Activated T-helper 2 cell treated with anti-CD3 and anti-CD28 coated beads, Interferon-gamma antibody, Interleukin-2, Interleukin-4, amounts not matched to agents 10 μg/mL and 5 μg/mL and 100 μg/mL, durations not matched to agents 14 hours and 24 hours and 36 hours (primary cell): ENCODE results near the gene PLEKHA3. TPM values are rescaled to one million over a fixed set of nuclear protein-coding genes. Genes with fewer than 3 reads are reported as not detected.
A peak's percentile ranks its signal among the peaks of the same experiment; 100 is the strongest.

Experiments used
- DNase-seq: peaks from one replicate; pipeline ENCODE4 v3.0.0; 2021; ENCODE audit warnings: low spot score
- H3K27ac Mint-ChIP-seq: one replicate; pipeline ENCODE4 v1.8.0; 2021; ENCODE audit warnings: mixed read lengths
- H3K27me3 Mint-ChIP-seq: one replicate; pipeline ENCODE4 v1.8.0; 2021; ENCODE audit warnings: low read depth, mixed read lengths
- H3K36me3 Mint-ChIP-seq: one replicate; pipeline ENCODE4 v1.8.0; 2021; ENCODE audit warnings: low read depth, mixed read lengths
- H3K4me1 Mint-ChIP-seq: one replicate; pipeline ENCODE4 v1.8.0; 2021; ENCODE audit warnings: low read depth, mixed read lengths
- H3K4me3 Mint-ChIP-seq: one replicate; pipeline ENCODE4 v1.8.0; 2021; ENCODE audit warnings: low read depth, mild to moderate bottlenecking, moderate library complexity, mixed read lengths
- H3K9me3 Mint-ChIP-seq: one replicate; pipeline ENCODE4 v1.8.0; 2021; ENCODE audit warnings: mixed read lengths
- intact Hi-C: fragments of 100-400 bp; cut with micrococcal nuclease; formaldehyde crosslinking; loops from one replicate; pipeline ENCODE4 v1.15.1; 2023
- total RNA-seq: library from RNA; stranded (reverse); gene quantifications from 2 replicates; pipeline ENCODE4 v1.2.3, GENCODE V29; 2022

The PLEKHA3 gene
- total RNA-seq, 1 donor from 2014 or later: 28.7 TPM

DNA sequence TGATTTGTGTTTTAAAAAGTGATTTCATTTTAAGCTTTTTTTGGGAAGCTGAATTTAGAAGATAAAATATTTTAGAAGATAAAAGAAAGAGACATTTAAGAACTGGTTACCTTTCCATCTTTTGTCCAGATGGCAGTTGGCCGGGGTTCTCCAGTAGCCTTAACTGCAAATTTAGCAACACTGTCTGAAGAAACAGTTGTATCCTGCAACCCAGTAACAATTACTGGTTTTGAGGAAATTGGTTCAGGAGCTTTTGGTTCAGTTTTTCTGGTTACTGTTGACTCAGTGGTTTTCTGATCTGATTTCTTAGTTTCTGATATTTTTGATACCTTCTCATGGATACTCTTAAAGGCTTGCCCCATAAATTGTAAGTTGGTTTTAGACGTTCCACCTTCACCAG, 49.9 kb downstream of the PLEKHA3 start:
- Mint-ChIP-seq H3K27ac (peak overlapping the region; percentile 76), H3K9me3 (peaks cover 3% of the 10 kb centered on the region), H3K4me1 (peaks cover 66% of the 10 kb centered on the region), H3K27me3 (no peaks in the 10 kb centered on the region), H3K4me3 (peak overlapping the region; percentile 27), H3K36me3 (peaks cover 66% of the 10 kb centered on the region)
- no peak for DNase-seq
- intact Hi-C loops: loop anchor here (1.0 to 5.0 kb wide), 6 partner anchors 8 to 737 kb away; partner anchors contain the start of genes PJVK and PRKRA

DNA sequence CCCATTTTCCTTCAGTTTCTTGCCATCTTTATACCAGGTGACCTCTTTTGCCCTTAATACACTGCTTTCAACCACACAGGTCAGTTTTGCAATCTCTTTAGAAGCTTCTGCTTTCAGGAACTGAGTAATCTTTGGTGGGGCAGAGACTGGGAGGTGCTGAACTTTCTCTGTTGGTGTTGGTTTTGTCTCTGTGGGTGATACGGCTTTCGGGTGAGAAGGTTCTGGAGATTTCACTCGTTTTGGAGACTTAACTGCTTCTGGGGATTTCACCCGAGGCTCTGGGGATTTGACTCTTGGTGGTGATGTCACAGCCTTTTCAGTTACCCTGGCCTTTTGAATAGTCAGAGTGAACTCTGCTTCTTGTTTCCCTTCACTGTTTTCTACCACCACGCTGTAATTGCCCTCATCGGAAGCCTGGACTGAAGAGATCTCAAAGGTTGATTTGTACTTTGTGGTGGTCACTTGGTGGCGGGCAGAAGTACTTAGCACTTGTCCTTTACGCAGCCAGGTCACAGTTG, 50.4 kb downstream of the PLEKHA3 start:
- peak overlapping the region; percentile 54 for H3K4me3 Mint-ChIP-seq
- peaks cover under 1% of the 10 kb centered on the region for H3K9me3 Mint-ChIP-seq
- peak; percentile 43 for DNase-seq
- H3K4me1 Mint-ChIP-seq: peaks cover 62% of the 10 kb centered on the region
- H3K27ac Mint-ChIP-seq: peak overlapping the region; percentile 76
- H3K36me3 Mint-ChIP-seq: peaks cover 66% of the 10 kb centered on the region
- intact Hi-C loops: loop anchor here (1.0 to 5.0 kb wide), 6 partner anchors 8 to 737 kb away; partner anchors contain the start of genes PJVK and PRKRA
- no peaks in the 10 kb centered on the region for H3K27me3 Mint-ChIP-seq

DNA sequence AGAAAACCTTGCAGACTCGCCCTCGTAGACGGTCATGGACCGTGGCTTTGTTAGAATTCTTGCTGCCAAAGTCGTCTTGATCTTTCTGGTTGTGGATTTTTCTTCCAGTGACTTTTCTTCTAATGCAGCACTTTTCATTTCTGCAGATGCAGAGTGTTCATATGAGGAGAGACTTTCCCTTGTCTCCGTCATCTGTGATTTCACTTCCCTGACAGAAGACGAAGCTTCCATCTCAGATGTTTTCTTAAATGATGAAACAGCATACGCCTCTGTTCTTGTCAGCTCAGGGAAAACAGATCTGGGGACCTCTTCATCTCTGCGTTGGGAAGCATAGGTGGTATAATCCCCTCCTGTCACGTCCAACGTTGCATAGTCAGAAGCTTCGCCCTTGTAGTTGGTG, 50.9 kb downstream of the PLEKHA3 start:
- intact Hi-C loops: loop anchor here (2.0 to 5.0 kb wide), 3 partner anchors 80 to 736 kb away; partner anchors contain the start of genes PJVK and PRKRA
- Mint-ChIP-seq H3K4me3 (peak overlapping the region; percentile 54), H3K27me3 (no peaks in the 10 kb centered on the region), H3K9me3 (no peaks in the 10 kb centered on the region), H3K27ac (peak overlapping the region; percentile 76), H3K4me1 (peaks cover 57% of the 10 kb centered on the region), H3K36me3 (peaks cover 69% of the 10 kb centered on the region)
- DNase-seq: no peak

DNA sequence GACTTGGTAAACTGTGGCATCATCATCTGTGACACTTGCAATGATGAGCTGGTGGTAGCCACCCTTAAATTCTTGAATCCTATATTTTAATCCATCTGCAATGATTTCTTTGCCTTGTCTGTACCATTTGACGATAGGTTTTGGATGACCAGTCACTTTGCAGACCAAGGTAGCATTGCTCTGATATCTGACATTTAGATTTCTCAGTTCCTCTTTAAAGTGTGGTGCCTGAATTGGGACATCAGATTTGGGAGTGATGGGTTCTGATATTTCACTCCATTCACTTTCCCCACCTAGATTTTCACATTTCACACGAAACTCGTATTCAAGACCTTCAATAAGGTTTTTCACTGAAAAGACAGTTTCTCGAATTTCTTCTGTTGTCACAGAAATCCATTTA, 55.8 kb downstream of the PLEKHA3 start:
- H3K27me3 Mint-ChIP-seq: no peaks in the 10 kb centered on the region
- H3K9me3 Mint-ChIP-seq: no peaks in the 10 kb centered on the region
- DNase-seq: no peak
- H3K4me3 Mint-ChIP-seq: no peak overlapping the region
- H3K36me3 Mint-ChIP-seq: peaks cover 84% of the 10 kb centered on the region
- H3K4me1 Mint-ChIP-seq: peaks cover 25% of the 10 kb centered on the region
- no peak overlapping the region for H3K27ac Mint-ChIP-seq
- intact Hi-C loops: no loop called here

DNA sequence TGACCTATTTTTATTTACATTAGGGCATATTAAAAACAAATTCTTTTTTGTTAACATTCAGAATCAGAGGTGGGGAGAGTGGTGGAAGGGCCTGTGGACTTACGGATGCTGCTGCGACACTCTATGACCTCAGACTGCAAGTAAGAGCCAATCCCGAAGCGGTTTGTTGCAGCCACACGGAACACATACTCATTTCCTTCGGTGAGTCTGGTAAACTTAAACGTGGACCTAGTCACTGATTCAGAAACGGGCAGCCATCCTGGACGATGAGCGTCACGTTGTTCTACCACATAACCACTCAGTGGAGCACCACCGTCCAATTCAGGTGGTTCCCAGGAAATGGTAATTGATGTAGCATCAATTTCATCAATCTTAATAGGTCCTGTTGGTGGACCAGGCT, 61.9 kb downstream of the PLEKHA3 start:
- Mint-ChIP-seq H3K4me1 (peaks cover 12% of the 10 kb centered on the region), H3K9me3 (no peaks in the 10 kb centered on the region), H3K4me3 (no peak overlapping the region), H3K27me3 (no peaks in the 10 kb centered on the region), H3K36me3 (peaks cover 76% of the 10 kb centered on the region), H3K27ac (no peak overlapping the region)
- intact Hi-C loops: no loop called here
- DNase-seq: no peak

DNA sequence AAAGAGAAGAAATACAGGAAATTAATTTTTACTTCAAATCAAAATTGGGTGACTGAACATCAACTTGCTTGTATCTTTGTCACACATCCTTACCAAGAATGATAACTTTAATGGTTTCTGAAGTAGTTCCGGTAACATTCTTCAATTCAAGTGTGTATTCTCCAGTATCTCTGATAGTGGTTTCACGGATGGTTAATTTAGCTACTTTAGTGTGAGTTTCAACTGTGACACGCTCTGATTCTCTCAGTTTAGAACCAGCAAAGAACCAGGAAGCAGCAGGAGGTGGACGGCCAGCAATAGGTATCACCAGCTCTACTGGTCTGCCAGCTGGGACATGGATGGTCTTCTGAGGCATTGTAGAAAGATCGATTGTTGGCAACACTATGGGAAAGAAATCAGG, 62.3 kb downstream of the PLEKHA3 start:
- peaks cover 77% of the 10 kb centered on the region for H3K36me3 Mint-ChIP-seq
- H3K27me3 Mint-ChIP-seq: no peaks in the 10 kb centered on the region
- no peak overlapping the region for H3K27ac Mint-ChIP-seq
- intact Hi-C loops: no loop called here
- H3K4me1 Mint-ChIP-seq: peaks cover 12% of the 10 kb centered on the region
- H3K9me3 Mint-ChIP-seq: peaks cover 2% of the 10 kb centered on the region
- no peak overlapping the region for H3K4me3 Mint-ChIP-seq
- DNase-seq: no peak

DNA sequence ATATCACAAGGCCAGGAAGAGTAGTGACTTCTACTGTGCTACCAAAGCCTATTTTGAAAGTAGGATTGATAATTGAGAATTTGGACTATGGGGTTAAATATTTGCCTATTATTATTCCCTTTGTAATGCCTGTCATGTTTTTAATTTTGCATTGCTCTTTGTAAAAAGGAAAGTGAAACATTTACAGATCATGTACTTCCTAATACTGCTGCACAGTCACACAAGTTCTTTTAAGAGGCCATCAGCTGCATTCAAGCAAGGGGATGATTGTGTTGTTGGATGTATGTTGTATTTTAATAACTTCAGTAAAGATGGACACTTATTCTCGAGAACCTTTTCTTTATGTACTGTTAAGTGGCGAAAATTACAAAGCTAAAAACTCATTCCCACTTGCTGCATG, 70.1 kb downstream of the PLEKHA3 start:
- no peak overlapping the region for H3K27ac Mint-ChIP-seq
- no peak for DNase-seq
- intact Hi-C loops: no loop called here
- H3K36me3 Mint-ChIP-seq: peaks cover 86% of the 10 kb centered on the region
- peaks cover 5% of the 10 kb centered on the region for H3K9me3 Mint-ChIP-seq
- peaks cover 6% of the 10 kb centered on the region for H3K4me1 Mint-ChIP-seq
- H3K27me3 Mint-ChIP-seq: no peaks in the 10 kb centered on the region
- H3K4me3 Mint-ChIP-seq: no peak overlapping the region

DNA sequence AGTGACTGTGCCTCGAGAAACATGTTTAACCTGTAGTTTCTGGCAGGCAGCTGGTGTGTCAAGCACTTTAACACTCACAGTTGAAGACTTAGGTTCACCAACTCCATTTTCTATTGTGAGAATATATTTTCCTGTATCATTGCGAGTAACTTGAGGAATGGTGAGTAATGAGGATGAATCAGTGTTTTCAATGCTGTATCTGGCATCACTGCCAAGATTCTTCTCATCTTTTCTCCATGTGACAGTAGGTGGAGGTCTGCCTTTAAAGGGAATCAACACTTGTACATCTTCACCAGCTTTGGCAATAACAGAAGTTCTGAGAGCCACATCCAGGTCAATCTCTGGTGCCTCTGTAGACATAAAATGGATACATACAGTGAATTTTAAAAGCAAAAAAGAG, 72.8 kb downstream of the PLEKHA3 start:
- Mint-ChIP-seq H3K27me3 (no peaks in the 10 kb centered on the region), H3K27ac (no peak overlapping the region), H3K4me1 (peaks cover 6% of the 10 kb centered on the region), H3K4me3 (no peak overlapping the region), H3K9me3 (no peaks in the 10 kb centered on the region), H3K36me3 (peaks cover 64% of the 10 kb centered on the region)
- no peak for DNase-seq
- intact Hi-C loops: no loop called here

Other genes starting within 250 kb of the PLEKHA3 start
- 65.8 and 67.8 TPM in 2 replicates for gene PRKRA, start 29.3 kb upstream of the PLEKHA3 start, total RNA-seq
- gene PJVK, start 29.1 kb upstream of the PLEKHA3 start, total RNA-seq: 1.7 and 2.0 TPM in 2 replicates
- gene FKBP7, start 1.9 kb upstream of the PLEKHA3 start, total RNA-seq: 3.2 and 6.6 TPM in 2 replicates